ENCODE data around the gene FAM241B. TPM values are rescaled to one million over a fixed set of nuclear protein-coding genes. Genes with fewer than 3 reads are reported as not detected.

The FAM241B gene
- not detected in 2 replicates for total RNA-seq

GRCh38 chr10:69629897-69630650 lies at the start of gene FAM241B:
FAM241B (plus strand) TSS chr10:69630247; CDS start chr10:69631744, 1,497 bp downstream.
- peak; percentile 46 for DNase-seq

- DNase-seq: no peak
Measured at GRCh38 chr10:69580435-69580834, 49.6 kb upstream of the FAM241B start.

- DNase-seq: no peak
Measured at GRCh38 chr10:69583106-69583505, 46.9 kb upstream of the FAM241B start.

GRCh38 chr10:69584624-69585023 lies 45.4 kb upstream of the FAM241B start:
- DNase-seq: no peak

GRCh38 chr10:69588358-69588757 lies 41.7 kb upstream of the FAM241B start:
- DNase-seq: no peak

- DNase-seq: no peak
Measured at GRCh38 chr10:69600761-69601330, 29.2 kb upstream of the FAM241B start.

GRCh38 chr10:69609077-69609476 lies 21.0 kb upstream of the FAM241B start:
- no peak for DNase-seq

- DNase-seq: no peak
Measured at GRCh38 chr10:69612760-69613159, 17.3 kb upstream of the FAM241B start.

GRCh38 chr10:69614130-69614529 lies 15.9 kb upstream of the FAM241B start:
- DNase-seq: no peak

- no peak for DNase-seq
Measured at GRCh38 chr10:69616358-69616757, 13.7 kb upstream of the FAM241B start.

GRCh38 chr10:69618746-69619145 lies 11.3 kb upstream of the FAM241B start:
- DNase-seq: no peak

GRCh38 chr10:69619626-69620025 lies 10.4 kb upstream of the FAM241B start:
- no peak for DNase-seq

- no peak for DNase-seq
Measured at GRCh38 chr10:69620625-69621024, 9.4 kb upstream of the FAM241B start.

- DNase-seq: no peak
Measured at GRCh38 chr10:69624245-69624786, 5.7 kb upstream of the FAM241B start.

GRCh38 chr10:69626826-69627225 lies 3.2 kb upstream of the FAM241B start:
- no peak for DNase-seq

GRCh38 chr10:69628891-69629290 lies 1.2 kb upstream of the FAM241B start:
- no peak for DNase-seq

GRCh38 chr10:69629519-69629896 lies 539 bp upstream of the FAM241B start:
- DNase-seq: no peak

- DNase-seq: no peak
Measured at GRCh38 chr10:69630651-69631400, 779 bp downstream of the FAM241B start.

- DNase-seq: no peak
Measured at GRCh38 chr10:69631566-69631965, 1.5 kb downstream of the FAM241B start.

GRCh38 chr10:69632516-69633199 lies 2.6 kb downstream of the FAM241B start:
- DNase-seq: no peak

GRCh38 chr10:69633673-69634635 lies 3.9 kb downstream of the FAM241B start:
- no peak for DNase-seq
